Measurements from ENCODE around the gene UBA3.

DNA sequence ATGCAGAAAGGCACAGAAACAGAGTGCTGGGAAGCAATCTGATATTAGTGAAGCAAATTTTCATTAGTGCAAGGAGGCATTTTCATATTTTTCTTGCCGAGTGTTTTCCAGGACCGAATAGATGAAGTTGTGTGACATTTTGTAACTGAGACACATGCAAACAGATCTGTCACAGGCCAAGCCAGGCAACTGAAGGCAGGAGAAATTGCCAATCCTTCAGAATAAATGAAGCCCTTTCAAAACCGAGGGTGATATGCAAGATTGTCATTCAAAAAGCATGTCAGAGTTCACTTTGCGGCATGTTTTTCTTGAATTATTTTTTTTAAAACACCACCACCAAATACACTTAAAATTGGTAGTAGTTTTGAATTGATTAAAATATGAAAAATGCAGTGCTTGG lies 36.0 kb upstream of the UBA3 start:
- TF ChIP-seq, protein P1, sequence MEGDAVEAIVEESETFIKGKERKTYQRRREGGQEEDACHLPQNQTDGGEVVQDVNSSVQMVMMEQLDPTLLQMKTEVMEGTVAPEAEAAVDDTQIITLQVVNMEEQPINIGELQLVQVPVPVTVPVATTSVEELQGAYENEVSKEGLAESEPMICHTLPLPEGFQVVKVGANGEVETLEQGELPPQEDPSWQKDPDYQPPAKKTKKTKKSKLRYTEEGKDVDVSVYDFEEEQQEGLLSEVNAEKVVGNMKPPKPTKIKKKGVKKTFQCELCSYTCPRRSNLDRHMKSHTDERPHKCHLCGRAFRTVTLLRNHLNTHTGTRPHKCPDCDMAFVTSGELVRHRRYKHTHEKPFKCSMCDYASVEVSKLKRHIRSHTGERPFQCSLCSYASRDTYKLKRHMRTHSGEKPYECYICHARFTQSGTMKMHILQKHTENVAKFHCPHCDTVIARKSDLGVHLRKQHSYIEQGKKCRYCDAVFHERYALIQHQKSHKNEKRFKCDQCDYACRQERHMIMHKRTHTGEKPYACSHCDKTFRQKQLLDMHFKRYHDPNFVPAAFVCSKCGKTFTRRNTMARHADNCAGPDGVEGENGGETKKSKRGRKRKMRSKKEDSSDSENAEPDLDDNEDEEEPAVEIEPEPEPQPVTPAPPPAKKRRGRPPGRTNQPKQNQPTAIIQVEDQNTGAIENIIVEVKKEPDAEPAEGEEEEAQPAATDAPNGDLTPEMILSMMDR (IDR thresholded peaks at IDR 0.05), result no peak
- no peak for TF ChIP-seq EZH2 (IDR thresholded peaks at IDR 0.05)
- TF ChIP-seq EZH2phosphoT487 (IDR thresholded peaks at IDR 0.05), result no peak

Data from neural progenitor cell (in vitro differentiated cells).